PC-9 (cell line): ENCODE results near the gene SLC39A3.

Source experiments
- CTCF ChIP-seq: fragments of 200-600 bp; sonication (generic); conservative IDR thresholded peaks from 2 replicates; pipeline ENCODE4 v1.6.1; 2017; ENCODE audit warnings: mixed run types, antibody characterized with exemption, mild to moderate bottlenecking, moderate library complexity
- EZH2 ChIP-seq: fragments of 200-600 bp; sonication (generic); IDR thresholded peaks from 2 replicates; pipeline ENCODE4 v1.8.0; 2017; ENCODE audit warnings: antibody characterized with exemption, low read depth

GRCh38 chr19:2763687-2764086 is 23.9 kb upstream of the SLC39A3 start:
- TF ChIP-seq CTCF (no peak), EZH2 (no peak)
